ENCODE results near the gene PRKCE. TPM values are rescaled to one million over a fixed set of nuclear protein-coding genes. Genes with fewer than 3 reads are reported as not detected.
A peak's percentile ranks its signal among the peaks of the same experiment; 100 is the strongest.

PRKCE gene
- total RNA-seq, 1 experiment from 2014 or later: 14.8 TPM

GRCh38 chr2:46230115-46230571 lies 578.7 kb downstream of the PRKCE start:
- Histone ChIP-seq H3K4me3 (replicated peaks in 1 of 2; ENCODE audit: low read depth in 1 of 2, low read length in 2 of 2) (no peak overlapping the region), H3K36me3 (ENCODE audit: control insufficient read depth in 1 of 2, insufficient read depth in 2 of 2, low read length in 2 of 2) (no peaks in the 10 kb centered on the region), H3K9me2 (ENCODE audit: insufficient read depth) (no peaks in the 10 kb centered on the region), H3K27ac (ENCODE audit: low read depth, low read length) (no peak overlapping the region), H4K20me1 (ENCODE audit: insufficient read depth) (no peaks in the 10 kb centered on the region), H3K9me3 (ENCODE audit: control insufficient read depth in 1 of 2, insufficient read depth in 1 of 2, low read depth in 1 of 2, low read length in 2 of 2) (no peaks in the 10 kb centered on the region), H3K9ac (ENCODE audit: low read length) (no peak overlapping the region), H3K79me2 (ENCODE audit: insufficient read depth, low read length) (no peaks in the 10 kb centered on the region), H2AFZ (ENCODE audit: low read depth, low read length, poor library complexity, severe bottlenecking) (no peak overlapping the region), H3K4me1 (ENCODE audit: control insufficient read depth in 1 of 2, insufficient read depth in 2 of 2, low read length in 2 of 2) (peaks cover 2 to 7% of the 10 kb centered on the region in 2 experiments; a peak in 2 of 4 replicates), H3K27me3 (ENCODE audit: insufficient read depth, low read length) (no peaks in the 10 kb centered on the region), H3K4me2 (ENCODE audit: low read length) (no peak overlapping the region)
- ChIA-PET RAD21 (ENCODE audit: low non-redundant PET in 1 of 2, low total read pairs in 2 of 2, uncharacterized antibody in 2 of 2, unreplicated experiment in 2 of 2) (no interaction called here), POLR2A (no interaction called here), CTCF (interaction anchor here (0.7 to 1.4 kb wide), 3 partner anchors 10 to 135 kb away, joined by 3 to 4 read pairs (median 4); no protein-coding TSS in a partner anchor)
- DNase-seq (ENCODE audit: low read depth, low spot score) (no peak), ATAC-seq (peak; percentile 50; the same call in 1 of the 2 replicates)
- no TSS peak for BruUV-seq (replicated peaks)
- TF ChIP-seq SP1 (IDR thresholded peaks at IDR 0.05; ENCODE audit: low read depth): no peak
- peak; percentile 28; the same call in 1 of the 2 replicates for TF ChIP-seq RAD21 (IDR thresholded peaks at IDR 0.05; ENCODE audit: low read depth)
- intact Hi-C loops (cut with micrococcal nuclease): no loop called here

GRCh38 chr2:46230677-46231425 lies 579.4 kb downstream of the PRKCE start:
- H3K27ac ChIP-seq (ENCODE audit: low read depth, low read length): no peak overlapping the region
- no peak for DNase-seq (ENCODE audit: low read depth, low spot score)
- H3K9ac ChIP-seq (ENCODE audit: low read length): no peak overlapping the region
- H3K9me3 ChIP-seq (ENCODE audit: control insufficient read depth in 1 of 2, insufficient read depth in 1 of 2, low read depth in 1 of 2, low read length in 2 of 2): no peaks in the 10 kb centered on the region
- no peak for ATAC-seq
- H3K79me2 ChIP-seq (ENCODE audit: insufficient read depth, low read length): no peaks in the 10 kb centered on the region
- ChIA-PET POLR2A (no interaction called here), CTCF (no interaction called here), RAD21 (ENCODE audit: low non-redundant PET in 1 of 2, low total read pairs in 2 of 2, uncharacterized antibody in 2 of 2, unreplicated experiment in 2 of 2) (no interaction called here)
- no peaks in the 10 kb centered on the region for H3K9me2 ChIP-seq (ENCODE audit: insufficient read depth)
- intact Hi-C loops (cut with micrococcal nuclease): no loop called here
- no peaks in the 10 kb centered on the region for H3K36me3 ChIP-seq (ENCODE audit: control insufficient read depth in 1 of 2, insufficient read depth in 2 of 2, low read length in 2 of 2)
- no peak overlapping the region for H3K4me2 ChIP-seq (ENCODE audit: low read length)
- no peaks in the 10 kb centered on the region for H4K20me1 ChIP-seq (ENCODE audit: insufficient read depth)
- peaks cover 0 to under 1% of the 10 kb centered on the region in 2 experiments; a peak in 1 of 4 replicates for H3K4me1 ChIP-seq (ENCODE audit: control insufficient read depth in 1 of 2, insufficient read depth in 2 of 2, low read length in 2 of 2)
- H3K4me3 ChIP-seq (replicated peaks in 1 of 2; ENCODE audit: low read depth in 1 of 2, low read length in 2 of 2): no peak overlapping the region
- H3K27me3 ChIP-seq (ENCODE audit: insufficient read depth, low read length): no peaks in the 10 kb centered on the region
- BruUV-seq (replicated peaks): no TSS peak
- no peak for TF ChIP-seq EGR1 (IDR thresholded peaks at IDR 0.05; ENCODE audit: low read depth)
- no peak for TF ChIP-seq POLR2A (IDR thresholded peaks at IDR 0.05; ENCODE audit: borderline replicate concordance, extremely low read depth, insufficient read depth, insufficient read length)
- no peak for TF ChIP-seq POLR2AphosphoS5 (IDR thresholded peaks at IDR 0.05; ENCODE audit: low read depth, low read length)
- no peak for TF ChIP-seq ZNF274 (IDR thresholded peaks at IDR 0.05; ENCODE audit: low read depth, low read length)
- TF ChIP-seq SIN3A (IDR thresholded peaks at IDR 0.05; ENCODE audit: low read depth): no peak
- no peak for TF ChIP-seq TCF7L2 (IDR thresholded peaks at IDR 0.05; ENCODE audit: borderline replicate concordance, extremely low read depth, insufficient read depth, insufficient read length)
- TF ChIP-seq FOSL1 (IDR thresholded peaks at IDR 0.05; ENCODE audit: low read depth): no peak
- no peak for TF ChIP-seq CBX3 (IDR thresholded peaks at IDR 0.05; ENCODE audit: low read depth)
- no peak overlapping the region for H2AFZ ChIP-seq (ENCODE audit: low read depth, low read length, poor library complexity, severe bottlenecking)
